Measurements from ENCODE around the gene TPK1.

Gene TPK1

GRCh38 chr7:144796919-144797318 is 38.9 kb downstream of the TPK1 start:
- no peak for TF ChIP-seq HOXA7 (CRISPR knock-in tag; IDR thresholded peaks at IDR 0.05; ENCODE audit: borderline replicate concordance)
- TF ChIP-seq ZFHX2 (tag by site-specific recombination; conservative IDR thresholded peaks at IDR 0.05) = no peak
- H3K4me3 ChIP-seq (ENCODE audit: low read depth, low read length) = no peak overlapping the region
- ChIA-PET CTCF (interaction anchor here (1.8 kb wide), 1 partner anchor 10 kb away, joined by 6 read pairs; no protein-coding TSS in a partner anchor), POLR2A (no interaction called here)
- H3K27ac ChIP-seq (ENCODE audit: extremely low read depth, low read depth, low read length) = no peak overlapping the region
- no peaks in the 10 kb centered on the region for H3K4me1 ChIP-seq (ENCODE audit: control insufficient read depth, insufficient read depth, low read length)
- no peaks in the 10 kb centered on the region for H3K36me3 ChIP-seq (ENCODE audit: control insufficient read depth in 2 of 2, insufficient read depth in 1 of 2, low read length in 2 of 2)
- no peaks in the 10 kb centered on the region for H3K9me3 ChIP-seq (ENCODE audit: control insufficient read depth, insufficient read depth, low read depth, low read length)

- POLR2A ChIA-PET = no interaction called here
- Histone ChIP-seq H3K4me1 (ENCODE audit: control insufficient read depth, insufficient read depth, low read length) (no peaks in the 10 kb centered on the region), H3K36me3 (ENCODE audit: control insufficient read depth in 2 of 2, insufficient read depth in 1 of 2, low read length in 2 of 2) (no peaks in the 10 kb centered on the region), H3K27ac (ENCODE audit: extremely low read depth, low read depth, low read length) (no peak overlapping the region), H3K4me3 (ENCODE audit: low read depth, low read length) (no peak overlapping the region), H3K9me3 (ENCODE audit: control insufficient read depth, insufficient read depth, low read depth, low read length) (no peaks in the 10 kb centered on the region)
- TF ChIP-seq BCL6B (tag by site-specific recombination; IDR thresholded peaks at IDR 0.05) (no peak), ZNF530 (tag by site-specific recombination; IDR thresholded peaks at IDR 0.05; ENCODE audit: low read depth) (no peak), YY2 (tag by site-specific recombination; IDR thresholded peaks at IDR 0.05) (no peak), ZNF112 (tag by site-specific recombination; IDR thresholded peaks at IDR 0.05) (no peak), ZNF416 (tag by site-specific recombination; IDR thresholded peaks at IDR 0.05) (no peak), ZNF248 (tag by site-specific recombination; IDR thresholded peaks at IDR 0.05) (no peak), ZBTB7A (tag by site-specific recombination; IDR thresholded peaks at IDR 0.05; ENCODE audit: low read depth) (no peak), ZNF549 (tag by site-specific recombination; IDR thresholded peaks at IDR 0.05) (no peak), ZNF174 (tag by site-specific recombination; IDR thresholded peaks at IDR 0.05) (no peak), ZNF354C (tag by site-specific recombination; IDR thresholded peaks at IDR 0.05; ENCODE audit: borderline replicate concordance, low read depth) (no peak), ZNF175 (tag by site-specific recombination; IDR thresholded peaks at IDR 0.05) (no peak), ZNF132 (tag by site-specific recombination; IDR thresholded peaks at IDR 0.05; ENCODE audit: borderline replicate concordance) (no peak), ZNF292 (tag by site-specific recombination; IDR thresholded peaks at IDR 0.05; ENCODE audit: borderline replicate concordance, low read depth) (no peak), MEIS1 (CRISPR knock-in tag; IDR thresholded peaks at IDR 0.05; ENCODE audit: borderline replicate concordance) (no peak), ZSCAN18 (tag by site-specific recombination; IDR thresholded peaks at IDR 0.05) (no peak), ZNF560 (tag by site-specific recombination; IDR thresholded peaks at IDR 0.05; ENCODE audit: borderline replicate concordance) (no peak), ZNF548 (tag by site-specific recombination; IDR thresholded peaks at IDR 0.05) (no peak), SETDB1 (IDR thresholded peaks at IDR 0.05; ENCODE audit: insufficient read length, low read length) (no peak)
- CTCF ChIA-PET = no interaction called here
These were observed 43.8 kb downstream of the TPK1 start for GRCh38 chr7:144792050-144792449.

GRCh38 chr7:144791488-144791887 is 44.4 kb downstream of the TPK1 start:
- Histone ChIP-seq H3K4me3 (ENCODE audit: low read depth, low read length) (no peak overlapping the region), H3K36me3 (ENCODE audit: control insufficient read depth in 2 of 2, insufficient read depth in 1 of 2, low read length in 2 of 2) (no peaks in the 10 kb centered on the region), H3K9me3 (ENCODE audit: control insufficient read depth, insufficient read depth, low read depth, low read length) (no peaks in the 10 kb centered on the region), H3K27ac (ENCODE audit: extremely low read depth, low read depth, low read length) (no peak overlapping the region), H3K4me1 (ENCODE audit: control insufficient read depth, insufficient read depth, low read length) (no peaks in the 10 kb centered on the region)
- POLR2A ChIA-PET = no interaction called here
- CTCF ChIA-PET = no interaction called here
- TF ChIP-seq CTCF (tag by site-specific recombination; IDR thresholded peaks at IDR 0.05) (no peak), ZNF501 (tag by site-specific recombination; IDR thresholded peaks at IDR 0.05) (no peak), SP3 (tag by site-specific recombination; IDR thresholded peaks at IDR 0.05) (no peak), ZNF514 (tag by site-specific recombination; IDR thresholded peaks at IDR 0.05) (no peak), SCRT2 (tag by site-specific recombination; IDR thresholded peaks at IDR 0.05) (no peak), ZSCAN18 (tag by site-specific recombination; IDR thresholded peaks at IDR 0.05) (no peak), ZNF341 (tag by site-specific recombination; IDR thresholded peaks at IDR 0.05; ENCODE audit: low read depth) (no peak), ZNF510 (tag by site-specific recombination; IDR thresholded peaks at IDR 0.05; ENCODE audit: insufficient replicate concordance) (no peak)

Measured in HEK293 (cell line).